Esophagus squamous epithelium (tissue), 4 donors: ENCODE results near the gene RBKS.

ENCODE experiments used
- CTCF ChIP-seq, 6 experiments: fragments of 450-650 bp in 4 of 6; fragments of 200-600 bp in 2 of 6; sonication (generic) in 2 of 6; IDR thresholded peaks; one replicate each; pipeline ENCODE4 v1.5.1; 2016 to 2019; ENCODE audit warnings: antibody characterized with exemption in 6 of 6, mild to moderate bottlenecking in 4 of 6, moderate library complexity in 4 of 6
- POLR2A ChIP-seq, 4 donors: fragments of 450-650 bp; IDR thresholded peaks; one replicate each; pipeline ENCODE4 v1.6.1; 2017; ENCODE audit warnings: antibody characterized with exemption in 4 of 4, mild to moderate bottlenecking in 4 of 4, moderate library complexity in 3 of 4

GRCh38 chr2:27916293-27916995, 26.3 kb upstream of the RBKS start:
- TF ChIP-seq CTCF (IDR thresholded peaks at IDR 0.05): no peak
- TF ChIP-seq POLR2A (IDR thresholded peaks at IDR 0.05): no peak
